GM12872 (cell line): ENCODE data around the gene SLC7A10.

Source experiments
- CTCF ChIP-seq: IDR thresholded peaks from 3 replicates; pipeline ENCODE4 v1.5.1; 2011; ENCODE audit warnings: low read depth, mild to moderate bottlenecking, low read length, moderate library complexity; ENCODE audit not compliant: insufficient read depth

The SLC7A10 gene

GRCh38 chr19:33217881-33218280 lies 7.8 kb downstream of the SLC7A10 start:
- no peak for TF ChIP-seq CTCF

GRCh38 chr19:33216198-33216830 lies 9.3 kb downstream of the SLC7A10 start:
- TF ChIP-seq CTCF, result no peak

GRCh38 chr19:33215438-33216197 lies 10.0 kb downstream of the SLC7A10 start:
- TF ChIP-seq CTCF, result no peak

GRCh38 chr19:33214596-33214995 lies 11.1 kb downstream of the SLC7A10 start:
- 0 out of 3 replicates have a peak, but pooled peaks have one; percentile 1 for TF ChIP-seq CTCF

GRCh38 chr19:33212436-33213172 lies 13.0 kb downstream of the SLC7A10 start:
- no peak for TF ChIP-seq CTCF

GRCh38 chr19:33211794-33212435 lies 13.7 kb downstream of the SLC7A10 start:
- no peak for TF ChIP-seq CTCF
